ENCODE results near the gene OR51I2.

Gene OR51I2

GRCh38 chr11:5449023-5449422 lies at the start of gene OR51I2:
OR51I2 (plus strand) TSS chr11:5449323; CDS start chr11:5453489, 4,166 bp downstream.
- DNase-seq, result no peak

- no peak for DNase-seq
Measured at GRCh38 chr11:5405173-5405572, 44.0 kb upstream of the OR51I2 start.

GRCh38 chr11:5420993-5421392 lies 28.1 kb upstream of the OR51I2 start:
- no peak for DNase-seq

GRCh38 chr11:5421811-5422210 lies 27.3 kb upstream of the OR51I2 start, which contains the start of gene OR51Q1:
OR51Q1 (plus strand) TSS chr11:5422111; CDS start chr11:5422201, 90 bp downstream.
- no peak for DNase-seq

GRCh38 chr11:5423131-5423530 lies 26.0 kb upstream of the OR51I2 start:
- no peak for DNase-seq

- DNase-seq, result no peak
Measured at GRCh38 chr11:5441414-5441813, 7.7 kb upstream of the OR51I2 start, which contains the start of gene OR51I1. OR51I1 (minus strand) TSS chr11:5441514; CDS start chr11:5441514, 0 bp downstream.

- DNase-seq, result no peak
Measured at GRCh38 chr11:5443835-5444393, 5.2 kb upstream of the OR51I2 start.

- DNase-seq, result no peak
Measured at GRCh38 chr11:5449432-5449831, 309 bp downstream of the OR51I2 start.

- DNase-seq, result no peak
Measured at GRCh38 chr11:5460983-5461621, 12.0 kb downstream of the OR51I2 start.

- DNase-seq, result no peak
Measured at GRCh38 chr11:5467527-5467926, 18.4 kb downstream of the OR51I2 start.

GRCh38 chr11:5473921-5474320 lies 24.8 kb downstream of the OR51I2 start:
- no peak for DNase-seq

GRCh38 chr11:5476186-5476819 lies 27.2 kb downstream of the OR51I2 start:
- DNase-seq, result no peak

GRCh38 chr11:5486003-5486402 lies 36.9 kb downstream of the OR51I2 start:
- no peak for DNase-seq

GRCh38 chr11:5486421-5486820 lies 37.3 kb downstream of the OR51I2 start:
- no peak for DNase-seq

GRCh38 chr11:5488385-5488784 lies 39.3 kb downstream of the OR51I2 start, which contains the start of gene OR52D1:
OR52D1 (plus strand) TSS chr11:5488685; CDS start chr11:5488707, 22 bp downstream.
- no peak for DNase-seq

- no peak for DNase-seq
Measured at GRCh38 chr11:5488798-5489399, 39.8 kb downstream of the OR51I2 start.

GRCh38 chr11:5489576-5490357 lies 40.6 kb downstream of the OR51I2 start:
- DNase-seq, result no peak

- no peak for DNase-seq
Measured at GRCh38 chr11:5499671-5500070, 50.5 kb downstream of the OR51I2 start.

GRCh38 chr11:5500393-5500801 lies 51.3 kb downstream of the OR51I2 start:
- no peak for DNase-seq

GRCh38 chr11:5504403-5504921 lies 55.3 kb downstream of the OR51I2 start:
- no peak for DNase-seq

- no peak for DNase-seq
Measured at GRCh38 chr11:5505363-5506048, 56.4 kb downstream of the OR51I2 start.

All from CD4-positive, alpha-beta T cell treated with Interferon gamma for 1 hour (primary cell).